ENCODE results near the gene XIST.
"Not testable (repeated sequence)": the region's sequence is repeated elsewhere in the genome, so short reads cannot be mapped to it uniquely, and the experiment has no call there.

The XIST gene

DNA sequence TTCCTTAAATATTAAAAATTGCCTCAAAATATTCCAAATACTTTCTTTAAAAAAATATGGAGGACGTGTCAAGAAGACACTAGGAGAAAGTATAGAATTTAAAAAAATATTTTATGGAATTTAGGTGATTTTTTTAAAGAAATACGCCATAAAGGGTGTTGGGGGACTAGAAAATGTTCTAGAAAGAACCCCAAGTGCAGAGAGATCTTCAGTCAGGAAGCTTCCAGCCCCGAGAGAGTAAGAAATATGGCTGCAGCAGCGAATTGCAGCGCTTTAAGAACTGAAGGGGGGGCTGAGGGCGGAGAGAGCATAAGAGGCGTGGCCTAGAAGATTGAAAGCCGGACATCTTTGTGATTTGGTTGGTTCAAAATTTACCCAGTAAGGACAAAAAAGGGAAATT is at the start of gene XIST:
TSS of gene XIST (minus strand) at position 248 of the 400 bp plus-strand sequence.
- peak; percentile 55 for DNase-seq (ENCODE audit: low read depth)

DNA sequence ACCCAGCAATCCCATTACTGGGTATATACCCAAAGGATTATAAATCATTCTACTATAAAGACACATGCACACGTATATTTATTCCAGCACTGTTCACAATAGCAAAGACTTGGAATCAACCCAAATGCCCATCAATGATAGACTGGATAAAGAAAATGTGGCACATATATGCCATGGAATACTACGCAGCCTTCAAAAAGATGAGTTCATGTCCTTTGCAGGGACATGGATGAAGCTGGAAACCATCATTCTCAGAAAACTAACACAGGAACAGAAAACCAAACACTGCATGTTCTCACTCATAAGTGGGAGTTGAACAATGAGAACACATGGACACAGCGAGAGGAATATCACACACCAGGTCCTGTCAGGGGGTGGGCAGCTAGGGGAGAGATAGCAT is 45.8 kb upstream of the XIST start:
- not testable (repeated sequence) for DNase-seq (ENCODE audit: low read depth)

DNA sequence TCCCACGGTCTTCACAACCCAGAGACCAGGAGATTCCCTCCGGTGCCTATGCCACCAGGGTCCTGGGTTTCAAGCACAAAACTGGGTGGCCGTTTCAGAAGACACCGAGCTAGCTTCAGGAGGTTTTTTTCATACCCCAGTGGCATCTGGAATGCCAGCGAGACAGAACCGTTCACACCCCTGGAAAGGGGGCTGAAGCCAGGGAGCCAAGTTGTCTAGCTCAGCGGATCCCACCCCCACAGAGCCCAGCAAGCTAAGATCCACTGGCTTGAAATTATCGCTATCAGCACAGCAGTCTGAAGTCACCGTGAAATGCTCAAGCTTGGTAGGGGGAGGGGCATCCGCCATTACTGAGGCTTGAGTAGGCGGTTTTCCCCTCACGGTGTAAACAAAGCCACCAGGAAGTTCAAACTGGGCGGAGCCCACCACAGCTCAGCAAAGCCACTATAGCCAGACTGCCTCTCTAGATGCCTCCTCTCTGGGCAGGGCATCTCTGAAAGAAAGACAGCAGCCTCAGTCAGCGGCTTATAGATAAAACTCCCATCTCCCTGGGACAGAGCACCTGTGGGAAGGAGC is 40.1 kb upstream of the XIST start:
- DNase-seq (ENCODE audit: low read depth) = peak; percentile 14

DNA sequence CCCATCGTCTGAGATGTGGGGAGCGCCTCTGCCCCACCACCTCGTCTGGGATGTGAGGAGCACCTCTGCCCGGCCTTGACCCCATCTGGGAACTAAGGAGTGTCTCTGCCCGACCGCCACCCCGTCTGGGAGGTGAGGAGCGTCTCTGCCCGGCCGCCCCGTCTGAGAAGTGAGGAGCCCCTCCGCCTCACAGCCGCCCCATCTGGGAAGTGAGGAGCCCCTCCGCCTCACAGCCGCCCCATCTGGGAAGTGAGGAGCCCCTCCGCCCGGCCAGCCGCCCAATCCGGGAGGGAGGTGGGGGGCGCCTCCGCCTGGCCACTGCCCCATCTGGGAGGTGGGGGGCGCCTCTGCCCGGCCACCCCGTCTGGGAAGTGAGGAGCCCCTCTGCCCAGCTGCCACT is 29.7 kb upstream of the XIST start:
- not testable (repeated sequence) for DNase-seq (ENCODE audit: low read depth)

DNA sequence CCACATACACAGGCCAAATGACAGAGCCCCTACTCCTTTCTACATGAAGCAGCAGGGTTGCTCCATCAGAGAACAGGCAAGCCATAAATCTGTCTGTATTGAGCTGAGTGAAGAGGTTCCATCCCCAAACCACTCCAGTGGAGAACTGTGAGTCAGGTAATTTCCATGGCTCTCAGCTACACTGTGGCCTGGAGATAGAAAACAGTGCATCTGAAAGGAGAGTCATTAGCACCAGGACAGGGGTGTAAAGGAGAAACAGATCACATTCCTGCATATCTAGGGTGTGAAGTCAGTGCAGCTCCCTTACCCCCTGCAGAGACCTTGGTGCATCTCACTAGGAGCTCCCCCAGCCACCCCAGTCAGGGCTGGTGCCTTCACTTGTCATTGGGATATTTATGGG is 25.2 kb upstream of the XIST start:
- no peak for DNase-seq (ENCODE audit: low read depth)

DNA sequence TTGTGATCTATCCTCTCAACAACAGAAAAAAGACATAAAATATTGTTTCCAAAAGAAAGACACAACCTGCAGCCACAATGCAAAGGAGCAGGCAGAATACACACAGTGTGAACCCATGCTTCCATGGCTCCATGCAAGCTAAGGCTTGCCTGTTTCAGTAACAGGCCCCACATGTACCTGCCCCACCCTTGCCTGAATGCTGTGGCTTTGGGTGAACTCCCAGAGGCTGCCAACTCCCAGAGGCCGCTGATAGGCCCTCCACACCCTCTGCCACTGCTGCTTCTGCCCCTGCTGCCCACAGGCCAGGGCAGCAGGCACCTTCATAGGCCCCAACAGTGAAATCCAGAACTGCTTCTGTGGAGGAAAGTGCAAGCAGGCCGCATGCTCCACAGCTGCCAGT is 24.4 kb upstream of the XIST start:
- no peak for DNase-seq (ENCODE audit: low read depth)

DNA sequence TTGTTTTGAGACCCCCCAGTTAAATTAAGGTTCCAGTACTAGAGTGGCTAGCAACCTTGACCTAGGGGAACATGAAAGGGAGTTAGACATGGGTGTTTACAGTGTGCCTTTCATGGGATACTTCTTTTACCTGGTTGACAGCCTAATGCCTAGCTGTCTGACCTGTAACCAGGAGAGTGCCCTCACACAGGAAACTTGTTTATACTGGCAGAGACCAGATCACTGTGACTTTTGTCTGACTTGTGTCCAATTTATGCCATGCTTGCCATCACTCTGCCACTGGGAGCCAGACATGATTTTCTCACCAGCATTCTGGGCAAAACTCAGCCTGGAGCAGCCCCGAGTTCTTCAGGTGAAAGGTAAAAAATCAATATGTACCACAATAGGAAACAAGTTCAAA is 16.4 kb upstream of the XIST start:
- no peak for DNase-seq (ENCODE audit: low read depth)

DNA sequence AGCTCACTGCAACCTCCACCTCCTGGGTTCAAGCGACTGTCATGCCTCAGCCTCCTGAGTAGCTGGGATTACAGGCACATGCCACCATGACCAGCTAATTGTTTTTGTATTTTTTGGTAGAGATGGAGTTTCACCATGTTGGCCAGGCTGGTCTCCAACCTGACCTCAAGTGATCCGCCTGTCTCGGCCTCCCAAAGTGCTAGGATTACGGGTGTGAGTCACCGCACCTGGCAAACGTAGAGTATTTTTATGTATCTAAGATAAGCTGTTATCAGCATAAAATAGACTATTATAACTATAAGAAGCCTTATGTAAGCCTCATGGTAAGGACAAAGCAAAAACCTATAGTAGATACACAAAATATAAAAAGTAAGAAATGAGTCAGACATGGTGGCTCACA is 14.6 kb upstream of the XIST start:
- no peak for DNase-seq (ENCODE audit: low read depth)

DNA sequence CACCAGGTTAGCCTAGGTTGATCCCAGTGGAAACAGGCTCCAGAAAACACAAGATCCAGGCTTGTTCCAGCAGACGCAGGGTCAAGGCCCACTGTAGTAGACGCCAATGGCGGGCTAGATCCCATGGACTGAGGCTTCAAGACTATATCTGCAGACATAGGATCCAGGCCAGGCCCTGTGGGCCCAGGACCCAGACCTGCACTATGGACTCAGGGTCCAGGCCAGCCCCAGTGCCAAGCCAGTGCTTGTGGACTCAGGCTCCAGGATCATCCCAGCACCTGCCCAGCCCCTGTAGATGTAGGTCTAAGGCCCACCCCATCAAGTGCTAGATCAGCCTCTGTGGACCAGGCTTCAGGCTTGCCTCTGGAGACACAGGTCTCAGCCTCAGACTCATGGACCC is 11.3 kb upstream of the XIST start:
- no peak for DNase-seq (ENCODE audit: low read depth)

DNA sequence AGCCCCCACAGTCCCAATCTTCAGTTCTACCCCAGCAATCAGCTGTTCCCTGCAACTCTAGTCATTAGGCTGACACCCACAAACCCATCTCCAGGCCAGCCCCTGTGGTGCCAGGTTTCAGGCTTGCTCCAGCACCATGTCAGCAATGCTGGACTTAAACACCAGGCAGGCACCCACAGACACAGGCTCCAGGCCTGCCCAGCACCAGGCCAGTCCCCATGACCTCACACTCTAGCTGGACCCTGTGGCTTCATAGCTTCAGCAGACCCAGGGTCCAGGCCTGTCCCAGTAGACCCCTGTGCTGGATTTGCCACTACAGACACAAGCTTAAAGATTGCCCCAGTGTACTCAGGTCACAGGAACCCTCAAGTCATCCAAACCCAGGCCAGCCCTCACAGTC is 10.8 kb upstream of the XIST start:
- no peak for DNase-seq (ENCODE audit: low read depth)

DNA sequence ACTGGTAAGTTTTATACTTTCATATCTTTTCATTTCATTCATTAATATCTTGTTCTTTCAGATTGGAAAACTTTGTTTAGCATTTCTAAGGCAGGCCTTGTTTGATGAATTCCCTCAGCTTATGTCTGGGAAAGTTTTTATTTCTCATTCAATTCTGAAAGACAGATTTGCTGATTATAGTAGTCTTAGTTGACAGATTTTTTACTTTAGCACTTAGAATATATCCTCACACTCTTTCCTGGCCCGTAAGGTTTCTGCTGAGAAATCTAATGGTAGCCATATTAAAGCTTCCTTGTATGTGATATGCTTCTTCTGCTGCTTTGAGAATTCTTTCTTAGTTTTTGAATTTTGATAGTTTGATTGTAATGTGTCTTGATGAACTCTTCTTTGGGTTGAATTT is 7.1 kb upstream of the XIST start:
- DNase-seq (ENCODE audit: low read depth) = no peak

DNA sequence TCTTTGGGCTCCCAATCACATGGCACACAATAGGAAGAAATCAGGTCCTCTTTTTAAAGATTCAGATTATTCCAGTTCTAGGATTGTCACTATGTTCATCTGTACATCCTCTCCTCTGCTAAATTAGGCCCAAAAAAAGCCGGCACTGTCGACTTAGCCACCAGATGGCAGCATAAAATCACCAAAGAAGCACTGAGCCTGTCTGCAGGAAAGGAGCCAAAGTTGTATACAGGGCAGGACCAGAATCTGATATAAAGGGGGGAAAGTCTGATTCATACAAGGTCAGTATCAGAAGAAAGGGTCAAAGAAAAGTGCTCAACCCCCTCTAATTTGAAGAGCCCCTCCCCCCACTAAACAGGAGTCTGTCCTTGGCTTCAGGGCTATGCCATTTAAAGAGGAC is 3.0 kb upstream of the XIST start:
- DNase-seq (ENCODE audit: low read depth) = peak; percentile 51

DNA sequence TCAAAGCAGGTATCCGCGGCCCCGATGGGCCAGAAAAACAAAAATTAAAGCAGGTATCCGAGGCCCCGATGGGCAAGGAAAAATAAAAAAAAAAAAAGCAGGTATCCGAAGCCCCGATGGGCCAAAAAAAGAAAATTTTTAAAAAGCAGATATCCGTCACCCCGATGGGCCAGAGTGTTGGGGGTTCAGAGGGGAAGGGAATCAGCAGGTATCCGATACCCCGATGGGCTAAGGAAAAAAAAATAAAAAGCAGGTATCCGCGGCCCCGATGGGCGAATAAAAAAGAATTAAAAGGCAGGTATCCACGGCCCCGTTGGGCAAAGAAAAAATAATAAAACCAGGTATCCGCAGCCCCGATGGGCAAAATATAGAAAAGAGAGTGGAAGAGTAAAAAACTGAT is 492 bp downstream of the XIST start:
- DNase-seq (ENCODE audit: low read depth) = no peak

DNA sequence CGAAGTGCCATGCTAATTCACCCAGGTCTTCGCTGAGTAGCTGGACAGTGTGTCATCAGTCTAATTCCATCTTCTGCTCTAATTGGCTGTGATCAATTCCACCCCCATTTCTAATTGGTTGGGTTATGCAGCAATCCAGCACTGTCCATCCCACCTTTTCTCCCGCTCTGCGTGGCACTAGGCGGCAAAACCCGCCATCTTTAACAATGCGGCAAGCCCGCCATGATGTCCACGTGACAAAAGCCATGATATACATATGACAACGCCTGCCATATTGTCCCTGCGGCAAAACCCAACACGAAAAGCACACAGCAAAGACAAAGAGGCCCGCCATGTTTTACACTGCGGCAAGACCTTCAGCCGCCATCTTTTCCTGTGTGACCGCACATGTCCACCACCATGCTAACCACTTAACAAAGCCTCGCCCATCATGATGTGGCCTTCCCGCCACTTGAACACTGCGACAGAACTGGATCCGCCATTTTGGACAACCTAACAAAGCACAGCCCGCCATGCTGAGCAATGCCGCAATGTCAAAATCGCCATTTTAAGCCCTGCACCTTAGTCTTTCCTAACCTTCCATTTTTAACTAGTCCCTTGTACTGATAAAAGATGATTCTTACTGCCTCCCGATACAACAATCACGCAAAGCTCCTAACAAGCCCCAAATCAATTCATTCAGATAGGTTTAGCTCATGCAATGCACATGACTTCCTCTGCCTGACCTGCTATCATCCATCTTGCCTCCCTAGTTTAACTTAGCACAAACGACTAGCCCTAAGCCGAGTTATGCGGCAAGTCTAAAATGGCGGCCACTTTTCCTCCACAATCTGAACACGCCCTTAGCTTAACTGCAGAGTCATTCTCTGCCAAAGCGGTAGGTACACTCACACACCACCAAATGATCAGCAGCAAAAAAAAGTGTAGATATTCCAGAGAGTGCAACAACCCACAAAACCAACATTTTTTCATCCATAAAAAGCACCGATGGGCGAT is 1.2 kb downstream of the XIST start:
- peak; percentile 66 for DNase-seq (ENCODE audit: low read depth)

DNA sequence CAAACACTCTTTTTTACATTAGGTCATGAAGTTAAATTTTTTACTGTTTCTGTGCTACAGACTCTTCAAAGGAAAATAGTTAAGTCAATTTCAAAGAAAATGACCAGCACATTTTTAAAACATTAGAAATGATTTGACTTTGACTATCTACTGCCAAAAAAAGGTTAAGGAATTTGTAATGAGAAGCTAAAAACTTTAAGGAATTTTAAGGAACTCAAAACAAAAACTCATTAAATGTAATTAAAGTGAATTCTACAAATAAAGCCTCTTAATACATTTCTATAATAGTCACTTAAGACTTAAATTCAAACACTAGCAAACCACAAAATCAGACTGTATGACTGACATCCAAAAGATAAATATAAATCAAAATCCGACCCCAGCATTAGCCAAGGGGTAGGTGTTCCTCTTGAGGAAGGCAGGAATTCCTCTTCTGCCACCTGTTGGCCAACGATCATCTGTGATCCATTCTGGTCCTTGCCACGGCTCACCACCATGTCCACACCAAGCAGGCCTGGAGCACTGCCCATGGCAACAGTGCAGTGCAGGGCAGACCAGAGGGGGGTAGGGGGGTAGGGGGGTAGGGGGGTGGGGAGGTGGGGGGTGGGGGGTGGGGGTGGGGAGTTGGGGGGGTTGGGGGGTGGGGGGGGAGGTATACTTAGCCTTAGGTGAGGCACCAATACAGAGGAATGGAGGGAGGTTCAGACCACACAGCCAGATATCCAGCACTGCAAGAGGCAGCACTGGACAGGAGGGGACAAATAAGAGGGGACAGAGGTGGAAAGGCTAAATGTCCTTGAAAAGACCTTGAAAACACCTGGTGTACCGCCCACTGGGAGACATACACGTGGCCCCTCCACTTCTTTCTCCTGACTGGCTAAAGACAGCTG is 2.1 kb downstream of the XIST start:
- no peak for DNase-seq (ENCODE audit: low read depth)

DNA sequence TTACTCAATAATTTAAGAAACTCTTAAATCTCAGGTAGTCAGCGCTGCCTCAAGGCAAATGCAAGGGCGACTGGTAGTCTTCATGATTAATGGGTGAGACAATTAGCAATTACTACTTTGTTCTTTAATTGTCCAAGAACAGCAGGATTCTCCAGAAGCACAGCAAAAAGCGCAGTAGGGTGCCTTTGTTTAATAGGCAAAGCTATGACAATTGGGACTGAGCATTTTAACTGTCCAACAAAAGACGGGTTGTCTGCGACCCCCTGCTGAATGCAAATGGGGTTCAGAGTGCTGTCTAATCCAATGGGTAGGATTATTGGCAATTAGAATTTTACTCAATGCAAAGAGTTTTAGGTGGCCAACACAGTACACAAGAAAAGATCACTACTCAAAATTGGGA is 3.4 kb downstream of the XIST start:
- no peak for DNase-seq (ENCODE audit: low read depth)

DNA sequence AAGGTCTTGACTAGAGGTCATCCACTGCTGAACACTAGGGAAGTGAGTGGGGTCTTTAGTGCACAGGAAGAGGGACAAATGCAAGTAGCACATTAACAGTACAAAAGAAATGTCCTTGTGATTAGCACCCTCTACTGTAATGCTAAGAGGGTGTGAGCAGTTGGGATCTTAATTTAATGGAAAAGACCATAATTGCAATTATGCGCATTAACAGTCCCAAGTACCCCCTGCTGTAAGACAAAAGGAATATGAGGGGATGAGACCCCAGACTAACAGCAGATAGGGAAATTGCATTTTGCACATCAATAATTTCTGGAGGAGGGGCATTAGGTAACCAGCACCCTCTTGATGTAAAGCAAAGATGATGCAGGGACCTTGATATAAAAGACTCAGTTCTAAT is 4.5 kb downstream of the XIST start:
- DNase-seq (ENCODE audit: low read depth) = no peak

DNA sequence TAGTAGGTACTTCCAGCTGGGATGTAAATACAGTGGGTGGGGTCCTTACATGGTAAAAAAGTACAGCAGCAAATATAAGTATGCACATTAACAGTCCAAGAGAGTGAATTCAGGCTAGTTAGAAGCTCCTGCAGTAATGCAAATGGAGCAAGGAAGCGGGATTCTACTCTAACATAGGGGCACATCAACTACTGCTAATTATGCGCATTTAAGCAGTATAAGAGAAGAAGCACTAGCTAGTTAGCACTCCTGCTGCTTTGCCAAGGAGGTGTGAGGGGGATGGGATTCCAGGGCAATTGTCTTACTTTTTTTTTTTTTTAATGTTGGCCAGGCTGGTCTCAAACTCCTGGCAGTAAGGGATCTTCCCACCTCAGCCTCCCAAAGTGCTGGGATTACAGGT is 5.4 kb downstream of the XIST start:
- DNase-seq (ENCODE audit: low read depth) = no peak

DNA sequence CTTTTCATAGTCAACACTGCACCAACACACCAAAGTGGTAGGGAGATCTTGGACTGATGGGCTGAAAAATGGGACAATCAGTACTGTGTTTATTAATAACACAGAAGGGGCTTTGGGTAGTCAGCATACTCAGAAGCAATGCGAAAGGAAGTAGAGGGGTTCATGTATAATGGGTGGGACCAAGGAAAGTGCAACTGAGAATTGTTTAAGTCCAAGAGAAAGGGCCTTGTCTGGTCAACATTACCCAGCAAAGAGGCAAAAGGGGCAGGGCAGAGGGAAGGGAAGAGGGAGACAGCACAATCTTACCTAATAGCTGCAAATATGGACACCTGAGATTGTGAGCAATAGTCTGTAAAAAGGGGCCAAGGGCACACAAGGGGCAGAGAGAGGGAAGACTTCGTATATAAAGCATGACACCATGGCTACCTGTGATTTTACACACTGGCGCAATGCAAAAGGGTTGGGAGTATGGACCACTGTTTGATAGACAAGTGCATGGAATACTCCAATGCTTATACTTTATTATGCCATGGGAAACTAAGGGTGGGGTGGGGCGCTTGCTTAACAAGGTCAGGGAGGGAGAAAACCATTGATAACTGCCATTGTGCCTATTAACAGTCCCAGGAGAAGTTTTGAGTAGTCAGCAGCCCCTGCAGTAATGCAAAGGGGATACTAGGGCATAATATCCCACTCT is 9.8 kb downstream of the XIST start:
- no peak for DNase-seq (ENCODE audit: low read depth)

DNA sequence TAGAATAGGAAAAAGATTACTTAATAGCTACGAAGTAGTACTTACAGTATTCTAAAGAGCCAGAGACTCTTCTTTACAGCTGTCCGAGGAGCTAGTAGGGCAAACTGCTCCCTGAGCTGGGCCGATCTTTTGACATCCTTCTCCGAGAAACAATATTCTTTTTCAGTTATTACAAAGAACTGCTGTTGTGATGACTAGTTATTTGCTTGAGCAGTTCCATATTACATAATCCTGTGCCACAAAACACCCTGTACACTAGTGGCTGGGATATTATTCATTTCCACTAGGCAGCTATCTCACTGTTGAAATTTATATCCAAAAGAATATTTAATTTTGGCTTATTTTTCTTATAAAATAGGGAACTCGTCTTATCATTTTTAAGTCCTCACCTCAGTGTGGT is 11.2 kb downstream of the XIST start:
- DNase-seq (ENCODE audit: low read depth) = no peak

DNA sequence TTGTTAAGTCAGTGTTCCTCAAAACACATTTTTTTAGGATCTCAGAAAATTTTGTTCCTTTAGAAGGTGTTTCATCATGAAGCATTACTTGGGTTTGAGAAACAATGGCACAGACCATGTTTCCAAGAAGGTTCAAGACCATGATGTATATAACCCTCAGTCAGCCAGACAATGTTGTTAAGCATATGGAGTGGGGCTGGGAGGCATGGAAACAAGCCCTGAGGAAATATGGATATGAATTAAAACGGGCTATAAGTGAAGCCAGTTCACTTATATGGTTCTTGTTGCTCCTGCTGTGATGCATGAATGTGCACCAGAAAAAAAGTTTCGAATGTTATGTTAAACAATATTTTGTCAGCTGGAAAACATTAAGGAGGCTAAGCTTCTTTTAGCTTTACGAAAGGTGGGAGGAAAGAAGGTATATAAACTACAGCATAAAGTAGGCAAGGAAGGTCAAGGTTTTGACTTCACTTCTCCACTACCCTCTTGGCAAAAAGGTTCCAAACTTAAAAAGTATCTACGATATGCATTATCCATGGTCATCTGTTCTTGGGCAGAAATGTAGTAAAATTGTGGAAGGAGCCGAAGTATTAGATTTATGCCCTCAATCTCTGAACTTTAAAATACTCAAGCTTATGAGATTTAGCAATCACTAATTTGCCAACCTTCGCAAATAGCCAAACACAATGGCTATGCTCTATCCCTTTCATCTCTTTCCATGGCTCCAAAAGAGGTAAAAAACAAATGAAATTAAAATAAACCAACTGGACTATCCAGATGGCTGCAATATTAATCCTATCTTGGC is 12.2 kb downstream of the XIST start:
- no peak for DNase-seq (ENCODE audit: low read depth)

Measured in activated T-helper 9 cell treated with anti-CD3 and anti-CD28 coated beads, Interleukin-2, amount 50 U/mL, for 16 hours (primary cell).